Nephron (organoid): Measurements from ENCODE around the gene PON2.

Experiments used
- H3K27ac Mint-ChIP-seq, 3 experiments: 2 replicates each; pipeline ENCODE4 v1.8.0; 2020; ENCODE audit warnings: mixed read lengths in 3 of 3, mild to moderate bottlenecking in 2 of 3, moderate library complexity in 1 of 3
- H3K27me3 Mint-ChIP-seq: 2 replicates; pipeline ENCODE4 v1.8.0; 2021; ENCODE audit warnings: low read depth, mild to moderate bottlenecking, moderate library complexity, mixed read lengths
- H3K36me3 Mint-ChIP-seq: 2 replicates; pipeline ENCODE4 v1.8.0; 2020; ENCODE audit warnings: low read depth, mixed read lengths
- H3K4me1 Mint-ChIP-seq: 2 replicates; pipeline ENCODE4 v1.8.0; 2020; ENCODE audit warnings: mixed read lengths
- H3K4me3 Mint-ChIP-seq, 3 experiments: 2 replicates each; pipeline ENCODE4 v1.8.0; 2020; ENCODE audit warnings: mild to moderate bottlenecking in 3 of 3, mixed read lengths in 3 of 3, moderate library complexity in 2 of 3
- H3K9me3 Mint-ChIP-seq: 2 replicates; pipeline ENCODE4 v1.8.0; 2020; ENCODE audit warnings: mixed read lengths
- CTCF ChIP-seq, 3 experiments: fragments of 200-600 bp; sonication (generic); IDR thresholded peaks; one replicate each; pipeline ENCODE4 v1.5.0; 2021; ENCODE audit warnings: antibody characterized with exemption in 3 of 3; ENCODE audit not compliant: unreplicated experiment in 3 of 3

Gene PON2

GRCh38 chr7:95436407-95436806 lies 1.6 kb upstream of the PON2 start:
- H3K9me3 Mint-ChIP-seq: no peaks in the 10 kb centered on the region
- peaks cover 23% of the 10 kb centered on the region for H3K4me1 Mint-ChIP-seq
- peak overlapping the region; percentile 90 to 99 (median 98) for H3K27ac Mint-ChIP-seq
- peaks cover 16% of the 10 kb centered on the region for H3K36me3 Mint-ChIP-seq
- H3K4me3 Mint-ChIP-seq: peak overlapping the region; percentile 33 to 80 (median 56)
- TF ChIP-seq CTCF (IDR thresholded peaks at IDR 0.05; ENCODE audit: unreplicated experiment in 3 of 3): no peak
- H3K27me3 Mint-ChIP-seq: no peaks in the 10 kb centered on the region

DNA sequence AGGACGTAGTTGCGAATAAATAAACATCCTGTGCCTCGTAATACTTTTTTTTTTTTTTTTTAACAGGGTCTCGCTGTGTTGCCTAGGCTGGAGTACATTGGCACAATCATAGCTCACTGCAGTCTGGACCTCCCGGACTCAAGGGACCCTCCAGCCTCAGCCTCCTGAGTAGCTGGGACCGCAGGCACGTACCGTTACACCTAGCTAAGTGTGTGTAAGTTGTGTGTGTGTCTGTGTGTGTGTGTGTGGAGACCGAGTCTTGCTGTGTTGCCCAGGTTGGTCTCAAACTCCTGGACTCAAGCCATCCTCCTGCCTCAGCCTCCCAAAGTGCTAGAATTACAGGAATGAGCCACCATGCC lies 573 bp upstream of the PON2 start:
- H3K27ac Mint-ChIP-seq: peak overlapping the region; percentile 98 to 100 (median 99)
- no peak for TF ChIP-seq CTCF (IDR thresholded peaks at IDR 0.05; ENCODE audit: unreplicated experiment in 3 of 3)
- H3K9me3 Mint-ChIP-seq: no peaks in the 10 kb centered on the region
- peaks cover 23% of the 10 kb centered on the region for H3K36me3 Mint-ChIP-seq
- peak overlapping the region; percentile 82 to 95 (median 93) for H3K4me3 Mint-ChIP-seq
- H3K4me1 Mint-ChIP-seq: peaks cover 23% of the 10 kb centered on the region
- H3K27me3 Mint-ChIP-seq: no peaks in the 10 kb centered on the region

- H3K4me3 Mint-ChIP-seq: peak overlapping the region; percentile 77 to 87 (median 87)
- peak overlapping the region; percentile 98 to 99 (median 99) for H3K27ac Mint-ChIP-seq
- no peaks in the 10 kb centered on the region for H3K27me3 Mint-ChIP-seq
- H3K9me3 Mint-ChIP-seq: no peaks in the 10 kb centered on the region
- no peak for TF ChIP-seq CTCF (IDR thresholded peaks at IDR 0.05; ENCODE audit: unreplicated experiment in 3 of 3)
- peaks cover 34% of the 10 kb centered on the region for H3K36me3 Mint-ChIP-seq
- peaks cover 23% of the 10 kb centered on the region for H3K4me1 Mint-ChIP-seq
Observed at GRCh38 chr7:95433952-95434556, 774 bp downstream of the PON2 start.

DNA sequence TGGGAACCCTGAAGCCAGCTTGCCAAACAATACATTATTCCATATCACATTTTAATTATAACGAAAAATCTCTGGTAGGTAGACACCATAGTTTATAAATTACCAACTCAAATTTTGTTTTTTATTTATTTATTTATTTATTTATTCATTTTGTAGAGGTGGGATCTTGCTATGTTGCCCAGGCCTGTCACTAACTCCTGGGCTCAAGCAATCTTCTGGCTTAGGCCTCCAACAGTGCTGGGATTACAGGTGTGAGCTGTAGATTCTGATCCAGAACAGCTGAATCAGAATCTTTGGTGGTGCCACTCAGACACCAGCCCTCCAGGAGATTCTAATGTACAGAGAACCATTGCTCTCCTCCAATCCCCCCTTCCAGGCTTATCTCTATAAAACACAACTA lies 1.7 kb downstream of the PON2 start:
- TF ChIP-seq CTCF (IDR thresholded peaks at IDR 0.05; ENCODE audit: unreplicated experiment in 3 of 3): no peak
- Mint-ChIP-seq H3K36me3 (peaks cover 35% of the 10 kb centered on the region), H3K4me1 (peaks cover 23% of the 10 kb centered on the region), H3K27ac (peak overlapping the region; percentile 98 to 99 (median 99)), H3K27me3 (no peaks in the 10 kb centered on the region), H3K4me3 (peak overlapping the region in 1 of 3 experiments; percentile 77), H3K9me3 (no peaks in the 10 kb centered on the region)

- H3K9me3 Mint-ChIP-seq: no peaks in the 10 kb centered on the region
- H3K4me3 Mint-ChIP-seq: peak overlapping the region in 1 of 3 experiments; percentile 3
- no peak for TF ChIP-seq CTCF (IDR thresholded peaks at IDR 0.05; ENCODE audit: unreplicated experiment in 3 of 3)
- peak overlapping the region in 1 of 3 experiments; percentile 26 for H3K27ac Mint-ChIP-seq
- peaks cover 23% of the 10 kb centered on the region for H3K4me1 Mint-ChIP-seq
- peaks cover 35% of the 10 kb centered on the region for H3K36me3 Mint-ChIP-seq
- H3K27me3 Mint-ChIP-seq: no peaks in the 10 kb centered on the region
Observed at GRCh38 chr7:95432606-95433005, 2.2 kb downstream of the PON2 start.

- peaks cover 23% of the 10 kb centered on the region for H3K4me1 Mint-ChIP-seq
- no peaks in the 10 kb centered on the region for H3K9me3 Mint-ChIP-seq
- H3K36me3 Mint-ChIP-seq: peaks cover 45% of the 10 kb centered on the region
- TF ChIP-seq CTCF (IDR thresholded peaks at IDR 0.05; ENCODE audit: unreplicated experiment in 3 of 3): no peak
- peak overlapping the region in 2 of 3 experiments; percentile 20 to 22 for H3K4me3 Mint-ChIP-seq
- H3K27me3 Mint-ChIP-seq: no peaks in the 10 kb centered on the region
- H3K27ac Mint-ChIP-seq: peak overlapping the region; percentile 30 to 74 (median 54)
Observed at GRCh38 chr7:95430864-95431263, 4.0 kb downstream of the PON2 start.
